ENCODE measurements around the gene TOM1L2. TPM values are rescaled to one million over a fixed set of nuclear protein-coding genes. Genes with fewer than 3 reads are reported as not detected.

Gene TOM1L2
- total RNA-seq, 1 experiment from 2014 or later, result 24.1 TPM

DNA sequence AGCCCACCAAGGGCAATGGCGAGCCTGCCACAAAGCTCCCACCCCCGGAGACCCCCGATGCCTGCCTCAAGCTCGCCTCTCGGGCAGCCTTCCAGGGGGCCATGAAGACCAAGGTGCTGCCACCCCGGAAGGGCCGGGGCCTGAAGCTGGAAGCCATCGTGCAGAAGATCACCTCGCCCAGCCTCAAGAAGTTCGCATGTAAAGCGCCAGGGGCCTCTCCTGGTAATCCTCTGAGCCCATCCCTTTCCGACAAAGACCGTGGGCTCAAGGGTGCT lies 175.5 kb downstream of the TOM1L2 start:
- ChIA-PET POLR2A (no interaction called here), RAD21 (ENCODE audit: low non-redundant PET in 1 of 2, low total read pairs in 2 of 2, uncharacterized antibody in 2 of 2, unreplicated experiment in 2 of 2) (no interaction called here), CTCF (no interaction called here)
- TF ChIP-seq ZNF274 (IDR thresholded peaks at IDR 0.05; ENCODE audit: low read depth, low read length) (no peak), SP1 (IDR thresholded peaks at IDR 0.05; ENCODE audit: low read depth) (no peak), TCF7L2 (IDR thresholded peaks at IDR 0.05; ENCODE audit: borderline replicate concordance, extremely low read depth, insufficient read depth, insufficient read length) (no peak), YY1 (IDR thresholded peaks at IDR 0.05; ENCODE audit: extremely low read depth, insufficient replicate concordance, low read depth, low read length) (no peak), CBX3 (IDR thresholded peaks at IDR 0.05; ENCODE audit: low read depth) (no peak), ELF1 (IDR thresholded peaks at IDR 0.05; ENCODE audit: borderline replicate concordance, low read depth) (no peak), SIN3A (IDR thresholded peaks at IDR 0.05; ENCODE audit: low read depth) (no peak), ZFX (IDR thresholded peaks at IDR 0.05) (no peak)
- TF ChIP-seq, protein P1, sequence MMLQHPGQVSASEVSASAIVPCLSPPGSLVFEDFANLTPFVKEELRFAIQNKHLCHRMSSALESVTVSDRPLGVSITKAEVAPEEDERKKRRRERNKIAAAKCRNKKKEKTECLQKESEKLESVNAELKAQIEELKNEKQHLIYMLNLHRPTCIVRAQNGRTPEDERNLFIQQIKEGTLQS (IDR thresholded peaks at IDR 0.05), result no peak
- TF ChIP-seq, protein P2, sequence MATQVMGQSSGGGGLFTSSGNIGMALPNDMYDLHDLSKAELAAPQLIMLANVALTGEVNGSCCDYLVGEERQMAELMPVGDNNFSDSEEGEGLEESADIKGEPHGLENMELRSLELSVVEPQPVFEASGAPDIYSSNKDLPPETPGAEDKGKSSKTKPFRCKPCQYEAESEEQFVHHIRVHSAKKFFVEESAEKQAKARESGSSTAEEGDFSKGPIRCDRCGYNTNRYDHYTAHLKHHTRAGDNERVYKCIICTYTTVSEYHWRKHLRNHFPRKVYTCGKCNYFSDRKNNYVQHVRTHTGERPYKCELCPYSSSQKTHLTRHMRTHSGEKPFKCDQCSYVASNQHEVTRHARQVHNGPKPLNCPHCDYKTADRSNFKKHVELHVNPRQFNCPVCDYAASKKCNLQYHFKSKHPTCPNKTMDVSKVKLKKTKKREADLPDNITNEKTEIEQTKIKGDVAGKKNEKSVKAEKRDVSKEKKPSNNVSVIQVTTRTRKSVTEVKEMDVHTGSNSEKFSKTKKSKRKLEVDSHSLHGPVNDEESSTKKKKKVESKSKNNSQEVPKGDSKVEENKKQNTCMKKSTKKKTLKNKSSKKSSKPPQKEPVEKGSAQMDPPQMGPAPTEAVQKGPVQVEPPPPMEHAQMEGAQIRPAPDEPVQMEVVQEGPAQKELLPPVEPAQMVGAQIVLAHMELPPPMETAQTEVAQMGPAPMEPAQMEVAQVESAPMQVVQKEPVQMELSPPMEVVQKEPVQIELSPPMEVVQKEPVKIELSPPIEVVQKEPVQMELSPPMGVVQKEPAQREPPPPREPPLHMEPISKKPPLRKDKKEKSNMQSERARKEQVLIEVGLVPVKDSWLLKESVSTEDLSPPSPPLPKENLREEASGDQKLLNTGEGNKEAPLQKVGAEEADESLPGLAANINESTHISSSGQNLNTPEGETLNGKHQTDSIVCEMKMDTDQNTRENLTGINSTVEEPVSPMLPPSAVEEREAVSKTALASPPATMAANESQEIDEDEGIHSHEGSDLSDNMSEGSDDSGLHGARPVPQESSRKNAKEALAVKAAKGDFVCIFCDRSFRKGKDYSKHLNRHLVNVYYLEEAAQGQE (IDR thresholded peaks at IDR 0.05; ENCODE audit: low read depth), result no peak
- TF ChIP-seq, protein P3, sequence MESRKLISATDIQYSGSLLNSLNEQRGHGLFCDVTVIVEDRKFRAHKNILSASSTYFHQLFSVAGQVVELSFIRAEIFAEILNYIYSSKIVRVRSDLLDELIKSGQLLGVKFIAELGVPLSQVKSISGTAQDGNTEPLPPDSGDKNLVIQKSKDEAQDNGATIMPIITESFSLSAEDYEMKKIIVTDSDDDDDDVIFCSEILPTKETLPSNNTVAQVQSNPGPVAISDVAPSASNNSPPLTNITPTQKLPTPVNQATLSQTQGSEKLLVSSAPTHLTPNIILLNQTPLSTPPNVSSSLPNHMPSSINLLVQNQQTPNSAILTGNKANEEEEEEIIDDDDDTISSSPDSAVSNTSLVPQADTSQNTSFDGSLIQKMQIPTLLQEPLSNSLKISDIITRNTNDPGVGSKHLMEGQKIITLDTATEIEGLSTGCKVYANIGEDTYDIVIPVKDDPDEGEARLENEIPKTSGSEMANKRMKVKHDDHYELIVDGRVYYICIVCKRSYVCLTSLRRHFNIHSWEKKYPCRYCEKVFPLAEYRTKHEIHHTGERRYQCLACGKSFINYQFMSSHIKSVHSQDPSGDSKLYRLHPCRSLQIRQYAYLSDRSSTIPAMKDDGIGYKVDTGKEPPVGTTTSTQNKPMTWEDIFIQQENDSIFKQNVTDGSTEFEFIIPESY (IDR thresholded peaks at IDR 0.05; ENCODE audit: extremely low read depth, insufficient replicate concordance, low read length), result no peak
- TF ChIP-seq, protein P4, sequence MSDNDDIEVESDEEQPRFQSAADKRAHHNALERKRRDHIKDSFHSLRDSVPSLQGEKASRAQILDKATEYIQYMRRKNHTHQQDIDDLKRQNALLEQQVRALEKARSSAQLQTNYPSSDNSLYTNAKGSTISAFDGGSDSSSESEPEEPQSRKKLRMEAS (IDR thresholded peaks at IDR 0.05), result no peak
- intact Hi-C loops (cut with micrococcal nuclease), result no loop called here
- Histone ChIP-seq H3K9me2 (ENCODE audit: insufficient read depth) (no peaks in the 10 kb centered on the region), H3K4me1 (ENCODE audit: control insufficient read depth in 1 of 2, insufficient read depth in 2 of 2, low read length in 2 of 2) (no peaks in the 10 kb centered on the region), H2AFZ (ENCODE audit: low read depth, low read length, poor library complexity, severe bottlenecking) (no peak overlapping the region), H3K4me2 (ENCODE audit: low read length) (no peak overlapping the region), H3K27ac (ENCODE audit: low read depth, low read length) (no peak overlapping the region), H3K9me3 (ENCODE audit: control insufficient read depth in 1 of 2, insufficient read depth in 1 of 2, low read depth in 1 of 2, low read length in 2 of 2) (no peaks in the 10 kb centered on the region), H3K79me2 (ENCODE audit: insufficient read depth, low read length) (peaks cover 4% of the 10 kb centered on the region; the same call in 1 of the 2 replicates), H4K20me1 (ENCODE audit: insufficient read depth) (no peaks in the 10 kb centered on the region), H3K27me3 (ENCODE audit: insufficient read depth, low read length) (no peaks in the 10 kb centered on the region), H3K36me3 (ENCODE audit: control insufficient read depth in 1 of 2, insufficient read depth in 2 of 2, low read length in 2 of 2) (peaks cover 0 to 3% of the 10 kb centered on the region in 2 experiments; a peak in 2 of 4 replicates), H3K4me3 (replicated peaks in 1 of 2; ENCODE audit: low read depth in 1 of 2, low read length in 2 of 2) (no peak overlapping the region), H3K9ac (ENCODE audit: low read length) (no peak overlapping the region)
- DNase-seq (ENCODE audit: low read depth, low spot score) (no peak), ATAC-seq (no peak)
- BruUV-seq (replicated peaks), result no TSS peak
